NCI-H2196 treated with DMSO at 0.1 percent for 48 hours (cell line): ENCODE results near the gene LRRC8A.
A peak's percentile ranks its signal among the peaks of the same experiment; 100 is the strongest.
"Not testable (repeated sequence)": the region's sequence is repeated elsewhere in the genome, so short reads cannot be mapped to it uniquely, and the experiment has no call there.

Experiments used
- DNase-seq: peaks from one replicate; lab custom pipeline; 2025; ENCODE audit not compliant: unreplicated experiment; lab: John Stamatoyannopoulos, UW

Gene LRRC8A

GRCh38 chr9:128947527-128948301 lies 65.8 kb downstream of the LRRC8A start, which contains the start of the genes DOLK and NUP188:
Gene DOLK (minus strand): TSS chr9:128947603. CDS start chr9:128947303, 300 bp downstream.
Gene NUP188 (plus strand): TSS chr9:128947699. CDS start chr9:128947720, 21 bp downstream.
- DNase-seq, result peak; percentile 82

DNA sequence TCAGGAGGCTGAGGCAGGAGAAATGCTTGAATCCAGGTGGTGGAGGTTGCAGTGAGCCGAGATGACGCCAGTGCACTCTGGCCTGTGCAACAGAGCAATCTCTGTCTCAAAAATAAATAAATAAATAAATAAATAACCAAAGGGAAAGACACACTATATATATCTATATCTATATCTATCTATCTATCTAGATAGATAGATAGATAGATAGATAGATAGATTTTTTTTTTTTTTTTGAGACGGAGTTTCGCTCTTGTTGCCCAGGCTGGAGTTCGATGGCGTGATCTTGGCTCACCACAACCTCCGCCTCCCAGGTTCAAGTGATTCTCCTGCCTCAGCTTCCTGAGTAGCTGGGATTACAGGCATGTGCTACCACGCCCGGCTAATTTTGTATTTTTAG lies 79.5 kb downstream of the LRRC8A start:
- not testable (repeated sequence) for DNase-seq
